Adipocyte (in vitro differentiated cells): Measurements from ENCODE around the gene NAT9.
A peak's percentile ranks its signal among the peaks of the same experiment; 100 is the strongest.

ENCODE experiments used
- DNase-seq: peaks from one replicate; pipeline ENCODE4 v3.0.0-alpha.2; 2015; ENCODE audit warnings: low read depth
- H3K27me3 ChIP-seq: replicated peaks from 2 replicates; pipeline ENCODE4 v1.7.0; 2013; ENCODE audit warnings: mild to moderate bottlenecking, low read length, moderate library complexity; ENCODE audit not compliant: control insufficient read depth, insufficient read depth
- H3K36me3 ChIP-seq: 2 replicates; pipeline ENCODE4 v1.7.0; 2013; ENCODE audit warnings: low read length, mild to moderate bottlenecking, moderate library complexity; ENCODE audit not compliant: control insufficient read depth, insufficient read depth, severe bottlenecking
- H3K4me1 ChIP-seq: 2 replicates; pipeline ENCODE4 v1.7.0; 2013; ENCODE audit warnings: mild to moderate bottlenecking, low read length, moderate library complexity; ENCODE audit not compliant: control insufficient read depth, insufficient read depth
- H3K4me3 ChIP-seq: 2 replicates; pipeline ENCODE4 v1.7.0; 2013; ENCODE audit warnings: mild to moderate bottlenecking, low read length, moderate library complexity
- H3K9ac ChIP-seq: 2 replicates; pipeline ENCODE4 v1.7.0; 2013; ENCODE audit warnings: mild to moderate bottlenecking, low read length, moderate library complexity
- H3K9me3 ChIP-seq: 2 replicates; pipeline ENCODE4 v1.7.0; 2013; ENCODE audit warnings: mild to moderate bottlenecking, low read length, moderate library complexity; ENCODE audit not compliant: control insufficient read depth

The NAT9 gene

GRCh38 chr17:74768069-74768762 is 7.9 kb downstream of the NAT9 start:
- no peaks in the 10 kb centered on the region for H3K27me3 ChIP-seq
- no peaks in the 10 kb centered on the region for H3K9me3 ChIP-seq
- no peak for DNase-seq
- H3K9ac ChIP-seq, result peak overlapping the region; percentile 23
- H3K4me1 ChIP-seq, result peaks cover 14% of the 10 kb centered on the region
- H3K36me3 ChIP-seq, result peaks cover 38% of the 10 kb centered on the region
- no peak overlapping the region for H3K4me3 ChIP-seq

- no peak overlapping the region for H3K4me3 ChIP-seq
- no peaks in the 10 kb centered on the region for H3K27me3 ChIP-seq
- H3K36me3 ChIP-seq, result peaks cover 27% of the 10 kb centered on the region
- no peaks in the 10 kb centered on the region for H3K9me3 ChIP-seq
- H3K9ac ChIP-seq, result no peak overlapping the region
- peaks cover 14% of the 10 kb centered on the region for H3K4me1 ChIP-seq
- DNase-seq, result no peak
Observed at GRCh38 chr17:74767111-74767516, 9.0 kb downstream of the NAT9 start.

GRCh38 chr17:74766413-74766812 is 9.7 kb downstream of the NAT9 start:
- Histone ChIP-seq H3K4me1 (peaks cover 14% of the 10 kb centered on the region), H3K9me3 (no peaks in the 10 kb centered on the region), H3K4me3 (no peak overlapping the region), H3K27me3 (no peaks in the 10 kb centered on the region), H3K9ac (no peak overlapping the region), H3K36me3 (peaks cover 20% of the 10 kb centered on the region)
- no peak for DNase-seq

DNA sequence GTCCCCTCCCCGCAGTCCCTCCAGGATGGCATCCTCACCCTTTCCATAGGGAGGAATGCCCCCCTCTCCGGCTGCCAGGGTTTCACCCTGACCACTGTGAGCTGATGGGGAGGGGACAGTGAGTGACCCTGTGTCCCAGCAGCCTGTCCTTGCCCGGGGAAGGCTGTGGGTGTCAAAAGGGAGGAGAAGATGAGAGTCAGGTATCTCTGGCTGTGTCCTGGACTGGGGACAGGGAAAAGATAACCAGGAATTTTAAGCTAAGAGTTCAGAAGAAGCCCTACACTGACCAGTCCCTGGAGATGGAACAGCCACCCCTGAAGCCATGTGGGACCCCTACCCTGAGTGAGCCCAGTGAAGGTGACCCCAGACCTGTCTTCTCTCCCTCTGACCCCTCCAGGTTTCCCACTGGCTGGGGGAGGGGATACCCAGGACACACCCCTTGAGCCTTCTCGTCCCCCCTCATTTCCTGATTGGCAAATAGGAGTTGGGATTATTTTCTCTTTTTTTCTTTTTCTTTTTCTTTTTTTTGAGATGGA is 11.3 kb downstream of the NAT9 start:
- H3K36me3 ChIP-seq, result peaks cover 4% of the 10 kb centered on the region
- peaks cover 18% of the 10 kb centered on the region for H3K4me1 ChIP-seq

DNA sequence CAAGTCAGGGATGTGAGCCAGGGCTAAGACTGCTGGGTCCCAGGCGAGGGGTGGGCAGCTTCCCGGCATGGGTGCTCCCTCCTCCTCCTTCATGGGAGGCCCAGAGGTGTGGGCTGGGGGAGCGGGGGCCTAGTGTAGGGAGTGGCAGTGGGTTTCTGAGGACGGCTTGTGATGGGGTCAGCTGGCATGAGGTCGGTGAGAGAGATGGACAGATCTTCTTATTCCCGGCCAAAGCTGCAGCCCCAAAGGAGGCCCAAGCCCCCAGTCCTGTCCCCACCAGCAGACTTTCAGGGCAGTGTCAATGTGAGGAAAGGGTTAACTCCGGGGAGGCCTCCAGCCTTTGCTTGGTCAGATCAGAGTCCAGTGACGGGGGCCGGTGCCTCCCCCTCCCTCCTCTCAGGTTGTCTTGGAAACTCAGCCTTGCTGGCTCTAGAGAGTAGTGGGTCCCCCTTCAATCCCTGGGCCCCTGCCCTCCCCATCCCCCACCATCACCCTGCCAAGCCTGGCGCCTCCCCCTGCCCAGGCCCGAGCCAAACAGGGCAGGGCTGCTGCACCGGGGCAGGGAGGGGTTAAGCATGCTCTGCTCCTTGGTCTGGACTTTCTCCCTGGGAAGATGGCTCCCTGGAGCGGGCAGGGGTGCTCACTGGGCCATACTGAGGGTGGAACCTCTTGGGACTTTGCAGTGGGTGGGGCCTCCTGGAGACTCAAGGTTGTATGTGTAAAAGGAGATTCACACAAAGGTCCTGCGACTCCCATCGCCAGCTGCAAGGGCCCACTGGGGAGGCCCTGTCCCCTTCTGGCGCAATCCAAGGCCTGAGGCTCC is 12.4 kb downstream of the NAT9 start:
- no peak overlapping the region for H3K9ac ChIP-seq
- DNase-seq, result no peak
- no peaks in the 10 kb centered on the region for H3K27me3 ChIP-seq
- H3K4me1 ChIP-seq, result peaks cover 18% of the 10 kb centered on the region
- H3K4me3 ChIP-seq, result no peak overlapping the region
- H3K36me3 ChIP-seq, result no peaks in the 10 kb centered on the region
- H3K9me3 ChIP-seq, result no peaks in the 10 kb centered on the region

More for the DNA sequence above, 11.3 kb downstream of the NAT9 start:
- no peak overlapping the region for H3K4me3 ChIP-seq
- no peak for DNase-seq
- H3K9ac ChIP-seq, result no peak overlapping the region
- H3K27me3 ChIP-seq, result no peaks in the 10 kb centered on the region
- no peaks in the 10 kb centered on the region for H3K9me3 ChIP-seq

DNA sequence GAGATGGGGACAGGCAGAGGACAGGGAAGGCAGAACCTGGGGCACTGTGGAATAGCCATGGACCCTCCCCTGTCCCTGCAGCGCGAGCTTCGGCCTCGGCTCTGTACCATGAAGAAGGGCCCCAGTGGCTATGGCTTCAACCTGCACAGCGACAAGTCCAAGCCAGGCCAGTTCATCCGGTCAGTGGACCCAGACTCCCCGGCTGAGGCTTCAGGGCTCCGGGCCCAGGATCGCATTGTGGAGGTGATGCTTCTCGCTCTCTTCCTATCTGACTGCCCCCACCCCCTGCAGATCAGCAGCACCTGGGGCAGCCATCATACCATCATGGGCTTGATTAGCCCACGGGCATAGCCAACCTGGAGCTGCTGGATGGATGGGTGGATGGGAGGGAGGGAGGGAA is 14.2 kb downstream of the NAT9 start:
- Histone ChIP-seq H3K9ac (no peak overlapping the region), H3K36me3 (no peaks in the 10 kb centered on the region), H3K4me3 (no peak overlapping the region), H3K27me3 (no peaks in the 10 kb centered on the region), H3K4me1 (peaks cover 10% of the 10 kb centered on the region), H3K9me3 (no peaks in the 10 kb centered on the region)
- no peak for DNase-seq

DNA sequence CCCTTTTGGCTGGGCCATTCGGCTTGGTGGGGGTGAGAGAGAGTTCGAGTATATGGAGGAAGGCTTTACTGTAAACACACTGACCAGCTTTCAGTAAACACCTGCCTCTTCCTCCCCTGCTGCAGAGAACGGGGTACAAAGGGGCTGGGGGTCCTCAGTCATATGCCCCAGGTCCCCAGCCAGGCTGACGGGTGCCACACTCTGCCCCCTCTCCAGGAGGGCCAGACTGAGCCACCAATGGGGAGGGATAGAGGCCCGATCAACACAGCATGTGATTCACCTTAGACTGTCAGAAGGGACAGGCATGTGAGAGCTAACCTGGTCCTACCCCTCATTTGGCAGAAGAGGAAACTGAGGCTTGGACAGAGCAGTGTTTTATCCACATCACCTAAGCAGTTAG is 14.7 kb downstream of the NAT9 start:
- no peaks in the 10 kb centered on the region for H3K27me3 ChIP-seq
- H3K4me1 ChIP-seq, result peaks cover 10% of the 10 kb centered on the region
- no peak overlapping the region for H3K9ac ChIP-seq
- H3K4me3 ChIP-seq, result no peak overlapping the region
- H3K36me3 ChIP-seq, result no peaks in the 10 kb centered on the region
- DNase-seq, result no peak
- no peaks in the 10 kb centered on the region for H3K9me3 ChIP-seq

- peaks cover 10% of the 10 kb centered on the region for H3K4me1 ChIP-seq
- no peak for DNase-seq
- no peaks in the 10 kb centered on the region for H3K36me3 ChIP-seq
- no peaks in the 10 kb centered on the region for H3K27me3 ChIP-seq
- no peak overlapping the region for H3K4me3 ChIP-seq
- no peaks in the 10 kb centered on the region for H3K9me3 ChIP-seq
- no peak overlapping the region for H3K9ac ChIP-seq
Observed at GRCh38 chr17:74760404-74761105, 15.6 kb downstream of the NAT9 start.

DNA sequence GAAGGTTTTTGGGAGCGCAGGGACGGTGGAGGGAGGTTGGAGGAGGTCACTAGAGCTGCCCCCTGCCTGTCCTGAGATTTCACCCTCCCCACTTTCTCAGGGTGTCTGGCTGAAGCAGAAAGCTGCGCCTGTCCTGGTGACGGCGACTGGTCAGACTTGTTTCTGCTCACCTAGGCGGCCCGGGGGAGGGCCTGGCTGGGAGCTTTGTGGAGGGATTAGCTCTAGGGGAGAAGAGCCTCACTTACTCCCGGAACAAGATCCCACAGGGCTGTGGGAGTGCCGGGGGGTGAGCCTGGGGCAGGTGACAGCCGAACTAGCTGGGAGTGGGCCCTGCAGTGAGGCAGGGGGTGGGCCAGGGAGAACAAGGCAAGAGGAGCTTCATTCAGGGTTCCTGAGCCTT is 16.2 kb downstream of the NAT9 start:
- Histone ChIP-seq H3K27me3 (no peaks in the 10 kb centered on the region), H3K36me3 (no peaks in the 10 kb centered on the region), H3K9me3 (no peaks in the 10 kb centered on the region), H3K9ac (no peak overlapping the region), H3K4me3 (no peak overlapping the region), H3K4me1 (peaks cover 10% of the 10 kb centered on the region)
- no peak for DNase-seq

- H3K9ac ChIP-seq, result no peak overlapping the region
- H3K9me3 ChIP-seq, result no peaks in the 10 kb centered on the region
- no peaks in the 10 kb centered on the region for H3K27me3 ChIP-seq
- no peak overlapping the region for H3K4me3 ChIP-seq
- no peaks in the 10 kb centered on the region for H3K36me3 ChIP-seq
- peaks cover 10% of the 10 kb centered on the region for H3K4me1 ChIP-seq
- no peak for DNase-seq
Observed at GRCh38 chr17:74759243-74759801, 16.8 kb downstream of the NAT9 start.

GRCh38 chr17:74758848-74759168 is 17.3 kb downstream of the NAT9 start:
- H3K4me1 ChIP-seq, result peaks cover 10% of the 10 kb centered on the region
- DNase-seq, result no peak

More at GRCh38 chr17:74758848-74759168, 17.3 kb downstream of the NAT9 start:
- H3K36me3 ChIP-seq, result no peaks in the 10 kb centered on the region
- no peak overlapping the region for H3K9ac ChIP-seq
- no peak overlapping the region for H3K4me3 ChIP-seq
- H3K9me3 ChIP-seq, result no peaks in the 10 kb centered on the region
- no peaks in the 10 kb centered on the region for H3K27me3 ChIP-seq
